ENCODE data around the gene BOD1L2. TPM values are rescaled to one million over a fixed set of nuclear protein-coding genes. Genes with fewer than 3 reads are reported as not detected.

Gene BOD1L2
- total RNA-seq, 4 donors from 2014 or later: not detected

DNA sequence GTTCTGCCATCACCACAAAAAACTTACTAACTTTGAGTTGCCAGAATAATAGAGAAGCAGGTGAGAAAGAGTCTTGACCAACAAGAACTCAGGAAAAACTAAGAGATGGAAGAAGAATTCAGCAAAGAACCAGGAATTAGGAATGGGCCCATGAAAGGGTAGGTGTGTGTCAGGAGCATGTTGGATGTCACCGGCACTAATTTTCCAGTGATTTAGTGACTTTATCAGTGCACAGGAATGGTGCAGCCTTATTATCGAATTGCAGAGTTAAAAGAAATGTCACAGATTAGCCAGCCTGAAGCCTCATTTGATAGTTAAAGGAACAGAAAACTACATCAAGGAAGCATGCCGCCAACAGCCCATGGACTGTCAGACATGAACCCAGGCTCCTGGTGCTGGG lies 9.0 kb upstream of the BOD1L2 start:
- TF ChIP-seq CTCF (IDR thresholded peaks at IDR 0.05): no peak
- no peak for DNase-seq (ENCODE audit: low spot score)
- no peak for ATAC-seq (ENCODE audit: low FRiP score)

DNA sequence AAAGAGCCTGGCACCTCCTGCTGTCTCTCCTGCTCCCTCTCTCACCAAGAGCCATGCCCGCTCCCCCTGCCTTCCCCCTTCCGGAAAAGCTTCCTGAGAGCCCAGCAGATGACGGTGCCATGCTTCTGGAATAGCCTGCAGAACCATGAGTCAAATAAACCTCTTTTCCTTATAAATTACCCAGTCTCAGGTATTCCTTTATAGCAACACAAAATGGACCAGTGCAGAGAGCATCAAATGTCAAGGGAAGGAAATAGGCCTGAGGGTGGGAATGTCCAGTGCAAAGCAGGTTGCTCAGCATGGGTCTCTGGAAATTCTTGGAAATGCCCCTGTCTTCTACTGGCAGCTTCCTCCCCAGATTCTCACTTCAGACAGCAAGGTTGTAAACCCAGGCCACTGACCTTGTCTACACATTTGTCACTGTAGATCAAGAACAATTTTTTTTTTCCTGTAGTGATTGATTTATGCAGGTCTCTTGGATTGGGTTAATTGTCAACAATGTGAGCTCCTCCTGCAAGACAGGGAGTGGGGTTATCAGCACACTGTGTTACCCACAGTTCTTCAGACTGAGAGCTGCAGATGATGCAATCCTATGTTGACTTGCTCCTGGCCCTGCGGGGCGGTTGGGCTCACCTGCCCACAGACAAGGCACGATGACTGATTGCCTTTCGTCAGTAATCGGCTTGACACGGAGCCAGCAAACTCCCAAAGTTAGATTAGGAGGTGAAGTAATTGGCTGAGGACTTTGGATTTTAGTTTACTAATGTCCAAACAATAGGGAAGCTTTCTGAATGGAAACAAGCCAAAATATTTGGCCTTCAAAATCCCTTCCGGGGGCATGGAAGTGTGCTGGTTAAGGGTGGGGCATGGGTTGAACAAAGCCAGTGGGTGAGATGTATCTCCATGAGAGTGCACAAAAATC lies 5.4 kb upstream of the BOD1L2 start:
- no peak for ATAC-seq (ENCODE audit: low FRiP score)
- TF ChIP-seq CTCF (IDR thresholded peaks at IDR 0.05): no peak
- DNase-seq (ENCODE audit: low spot score): peak; percentile 29

DNA sequence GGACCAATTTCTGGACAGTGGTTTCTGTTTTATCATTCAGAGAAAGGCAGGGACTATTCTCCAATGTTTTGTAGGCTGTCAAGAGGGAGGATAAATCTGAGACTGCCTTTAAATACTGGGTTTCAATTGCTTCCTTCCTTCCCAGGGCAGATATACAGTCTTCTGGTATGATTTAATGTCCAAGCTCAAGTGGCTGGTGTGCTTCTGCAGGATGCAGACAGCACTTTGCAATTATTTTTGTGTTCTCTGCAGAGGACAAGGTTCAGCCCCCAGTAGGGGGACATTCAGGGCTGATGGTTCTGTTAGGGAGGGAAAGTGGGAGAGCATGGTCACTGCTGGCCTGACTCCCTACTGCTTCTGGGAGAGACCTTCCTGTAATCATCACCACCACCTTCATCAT lies 4.6 kb upstream of the BOD1L2 start:
- DNase-seq (ENCODE audit: low spot score): no peak
- ATAC-seq (ENCODE audit: low FRiP score): no peak
- no peak for TF ChIP-seq CTCF (IDR thresholded peaks at IDR 0.05)

GRCh38 chr18:57143265-57143664 lies 3.6 kb upstream of the BOD1L2 start:
- ATAC-seq (ENCODE audit: low FRiP score): no peak
- no peak for DNase-seq (ENCODE audit: low spot score)
- no peak for TF ChIP-seq CTCF (IDR thresholded peaks at IDR 0.05)

GRCh38 chr18:57148263-57148662 lies 1.4 kb downstream of the BOD1L2 start:
- ATAC-seq (ENCODE audit: low FRiP score): no peak
- DNase-seq (ENCODE audit: low spot score): no peak
- TF ChIP-seq CTCF (IDR thresholded peaks at IDR 0.05): no peak

DNA sequence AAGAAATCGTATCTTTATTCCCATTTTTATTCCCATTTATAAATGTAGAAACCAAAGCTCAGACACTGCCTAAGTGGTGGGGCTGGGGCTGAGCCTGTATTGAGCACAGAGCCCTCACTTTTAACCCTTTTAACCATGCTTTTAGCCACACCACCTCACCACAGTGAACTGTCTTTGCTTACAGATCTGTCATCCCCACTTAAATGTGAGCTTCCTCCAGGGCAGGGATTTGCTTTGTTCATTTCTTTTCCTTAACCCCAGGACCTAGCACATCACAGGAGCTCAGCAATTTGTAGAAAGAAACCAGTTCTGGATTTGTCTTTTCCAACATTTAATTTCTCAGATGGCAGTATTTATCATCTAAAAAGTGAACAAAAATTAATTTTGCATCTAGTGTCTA lies 2.2 kb downstream of the BOD1L2 start:
- DNase-seq (ENCODE audit: low spot score) (no peak), ATAC-seq (ENCODE audit: low FRiP score) (no peak)
- no peak for TF ChIP-seq CTCF (IDR thresholded peaks at IDR 0.05)

DNA sequence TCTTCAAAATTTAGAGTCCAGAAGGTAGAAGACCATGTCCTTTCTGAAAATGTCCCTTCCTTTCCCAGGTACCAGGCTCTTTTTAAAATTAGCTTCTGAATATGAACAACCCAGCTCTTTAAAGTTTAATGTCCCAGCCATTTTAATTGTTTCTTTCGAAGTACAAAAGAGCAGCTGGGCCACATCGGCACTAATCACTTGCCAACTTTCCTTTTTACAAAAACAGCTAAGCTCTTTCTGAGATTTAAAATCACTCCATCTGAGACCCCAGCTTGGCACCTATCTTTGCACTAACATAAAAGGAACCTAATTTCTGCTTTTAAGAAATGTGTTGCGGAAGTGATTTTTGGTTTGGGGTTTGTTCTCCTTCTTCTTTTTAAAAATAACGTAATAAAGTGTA lies 2.6 kb downstream of the BOD1L2 start:
- DNase-seq (ENCODE audit: low spot score): no peak
- ATAC-seq (ENCODE audit: low FRiP score): no peak
- TF ChIP-seq CTCF (IDR thresholded peaks at IDR 0.05): no peak

Data from omental fat pad (tissue), 4 donors.